ENCODE data around the gene KRTAP20-2.

The KRTAP20-2 gene

GRCh38 chr21:30634906-30635305 lies at the start of gene KRTAP20-2:
Gene KRTAP20-2 (plus strand): TSS chr21:30635206. CDS start chr21:30635264, 58 bp downstream.
- DNase-seq: no peak

GRCh38 chr21:30590297-30590696 lies 44.7 kb upstream of the KRTAP20-2 start, which contains the start of gene KRTAP22-2:
Gene KRTAP22-2 (minus strand): TSS chr21:30590397.
- no peak for DNase-seq

- no peak for DNase-seq
Measured at GRCh38 chr21:30592140-30592539, 42.9 kb upstream of the KRTAP20-2 start, which contains the start of gene KRTAP6-3. Gene KRTAP6-3 (plus strand): TSS chr21:30592440. CDS start chr21:30592446, 6 bp downstream.

- no peak for DNase-seq
Measured at GRCh38 chr21:30598802-30599201, 36.2 kb upstream of the KRTAP20-2 start, which contains the start of gene KRTAP6-2. Gene KRTAP6-2 (minus strand): TSS chr21:30598902. CDS start chr21:30598874, 28 bp downstream.

GRCh38 chr21:30600787-30601186 lies 34.2 kb upstream of the KRTAP20-2 start, which contains the start of gene KRTAP22-1:
Gene KRTAP22-1 (plus strand): TSS chr21:30601087.
- DNase-seq: no peak

GRCh38 chr21:30605968-30606367 lies 29.0 kb upstream of the KRTAP20-2 start:
- DNase-seq: no peak

- no peak for DNase-seq
Measured at GRCh38 chr21:30612132-30612531, 22.9 kb upstream of the KRTAP20-2 start.

GRCh38 chr21:30613836-30614235 lies 21.2 kb upstream of the KRTAP20-2 start, which contains the start of gene KRTAP6-1:
Gene KRTAP6-1 (minus strand): TSS chr21:30613930. CDS start chr21:30613904, 26 bp downstream.
- no peak for DNase-seq

- DNase-seq: no peak
Measured at GRCh38 chr21:30615199-30615598, 19.8 kb upstream of the KRTAP20-2 start.

GRCh38 chr21:30616125-30616524 lies 18.9 kb upstream of the KRTAP20-2 start, which contains the start of gene KRTAP20-1:
Gene KRTAP20-1 (plus strand): TSS chr21:30616425. CDS start chr21:30616455, 30 bp downstream.
- no peak for DNase-seq

- peak; percentile 10 for DNase-seq
Measured at GRCh38 chr21:30620080-30620479, 14.9 kb upstream of the KRTAP20-2 start.

- no peak for DNase-seq
Measured at GRCh38 chr21:30620522-30620921, 14.5 kb upstream of the KRTAP20-2 start, which contains the start of gene KRTAP20-4. Gene KRTAP20-4 (plus strand): TSS chr21:30620627.

- no peak for DNase-seq
Measured at GRCh38 chr21:30623362-30623761, 11.6 kb upstream of the KRTAP20-2 start.

GRCh38 chr21:30625449-30626165 lies 9.4 kb upstream of the KRTAP20-2 start:
- DNase-seq: peak; percentile 2

GRCh38 chr21:30628109-30628508 lies 6.9 kb upstream of the KRTAP20-2 start:
- DNase-seq: no peak

GRCh38 chr21:30629200-30629599 lies 5.8 kb upstream of the KRTAP20-2 start:
- DNase-seq: no peak

GRCh38 chr21:30638686-30639085 lies 3.7 kb downstream of the KRTAP20-2 start:
- no peak for DNase-seq

- no peak for DNase-seq
Measured at GRCh38 chr21:30642564-30642963, 7.6 kb downstream of the KRTAP20-2 start, which contains the start of gene KRTAP20-3. Gene KRTAP20-3 (plus strand): TSS chr21:30642864.

- DNase-seq: peak; percentile 2
Measured at GRCh38 chr21:30646904-30647414, 12.0 kb downstream of the KRTAP20-2 start.

GRCh38 chr21:30652891-30653290 lies 17.9 kb downstream of the KRTAP20-2 start:
- DNase-seq: no peak

- DNase-seq: no peak
Measured at GRCh38 chr21:30668776-30669175, 33.8 kb downstream of the KRTAP20-2 start.

- no peak for DNase-seq
Measured at GRCh38 chr21:30672985-30673650, 38.1 kb downstream of the KRTAP20-2 start.

- no peak for DNase-seq
Measured at GRCh38 chr21:30674312-30674711, 39.3 kb downstream of the KRTAP20-2 start.
